Subcutaneous abdominal adipose tissue (tissue), 5 donors: ENCODE data around the gene FLYWCH1.
"Not testable (repeated sequence)": the region's sequence is repeated elsewhere in the genome, so short reads cannot be mapped to it uniquely, and the experiment has no call there.

ENCODE experiments used
- H3K27ac ChIP-seq: one replicate; pipeline ENCODE4 v1.7.0; 2013; ENCODE audit warnings: low read depth, mild to moderate bottlenecking, inconsistent platforms, low read length, moderate library complexity
- H3K27me3 ChIP-seq, 5 donors: one replicate each; pipeline ENCODE4 v1.7.0; 2013; ENCODE audit warnings: low read length in 5 of 5, inconsistent platforms in 1 of 5; ENCODE audit not compliant: control insufficient read depth in 5 of 5, insufficient read depth in 4 of 5
- H3K36me3 ChIP-seq, 5 donors: one replicate each; pipeline ENCODE4 v1.7.0; 2013; ENCODE audit warnings: low read length in 5 of 5; ENCODE audit not compliant: control insufficient read depth in 5 of 5, insufficient read depth in 5 of 5
- H3K4me1 ChIP-seq, 5 donors: one replicate each; pipeline ENCODE4 v1.7.0; 2013; ENCODE audit warnings: low read length in 5 of 5, mild to moderate bottlenecking in 3 of 5, moderate library complexity in 1 of 5; ENCODE audit not compliant: control insufficient read depth in 5 of 5, insufficient read depth in 5 of 5
- H3K4me3 ChIP-seq, 5 donors: one replicate each; pipeline ENCODE4 v1.7.0; 2013; ENCODE audit warnings: low read length in 5 of 5, low read depth in 1 of 5
- H3K9ac ChIP-seq, 5 donors: one replicate each; pipeline ENCODE4 v1.7.0; 2013; ENCODE audit warnings: low read length in 5 of 5, mild to moderate bottlenecking in 4 of 5, moderate library complexity in 3 of 5
- H3K9me3 ChIP-seq, 5 donors: one replicate each; pipeline ENCODE4 v1.7.0; 2013; ENCODE audit warnings: low read length in 5 of 5; ENCODE audit not compliant: control insufficient read depth in 5 of 5
- donor health status: healthy.
- donor health status: healthy.
- donor health status: healthy.
- donor health status: healthy.
- donor health status: healthy.

Gene FLYWCH1

DNA sequence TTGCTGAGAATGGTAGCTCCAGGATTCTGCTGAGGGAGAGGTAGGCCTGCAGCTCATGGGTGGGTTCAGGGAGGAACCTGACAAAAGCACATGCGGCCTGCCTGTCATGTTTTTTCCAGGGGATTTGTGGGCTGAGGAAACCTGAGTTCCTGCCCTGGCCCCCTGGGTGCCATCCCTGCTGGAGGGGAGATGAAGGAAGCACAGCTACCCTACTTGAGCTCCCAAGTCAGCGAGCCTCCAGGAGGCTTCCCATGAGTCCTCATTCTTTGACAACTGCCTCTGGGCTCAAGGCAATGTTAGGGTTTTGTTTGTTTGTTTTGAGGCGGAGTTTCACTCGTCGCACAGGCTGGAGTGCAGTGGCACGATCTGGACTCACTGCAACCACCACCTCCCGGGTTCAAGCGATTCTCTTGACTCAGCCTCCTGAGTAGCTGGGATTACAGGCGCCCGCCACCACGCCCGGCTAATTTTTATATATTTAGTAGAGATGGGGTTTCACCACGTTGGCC is 12.1 kb upstream of the FLYWCH1 start:
- Histone ChIP-seq H3K27me3 (no peaks in the 10 kb centered on the region), H3K4me3 (no peak overlapping the region), H3K4me1 (peaks cover 3 to 8% (median 8%) of the 10 kb centered on the region in 5 donors), H3K9ac (no peak overlapping the region), H3K27ac (no peak overlapping the region), H3K36me3 (peaks cover 0 to 50% (median 28%) of the 10 kb centered on the region in 5 donors), H3K9me3 (no peaks in the 10 kb centered on the region)

DNA sequence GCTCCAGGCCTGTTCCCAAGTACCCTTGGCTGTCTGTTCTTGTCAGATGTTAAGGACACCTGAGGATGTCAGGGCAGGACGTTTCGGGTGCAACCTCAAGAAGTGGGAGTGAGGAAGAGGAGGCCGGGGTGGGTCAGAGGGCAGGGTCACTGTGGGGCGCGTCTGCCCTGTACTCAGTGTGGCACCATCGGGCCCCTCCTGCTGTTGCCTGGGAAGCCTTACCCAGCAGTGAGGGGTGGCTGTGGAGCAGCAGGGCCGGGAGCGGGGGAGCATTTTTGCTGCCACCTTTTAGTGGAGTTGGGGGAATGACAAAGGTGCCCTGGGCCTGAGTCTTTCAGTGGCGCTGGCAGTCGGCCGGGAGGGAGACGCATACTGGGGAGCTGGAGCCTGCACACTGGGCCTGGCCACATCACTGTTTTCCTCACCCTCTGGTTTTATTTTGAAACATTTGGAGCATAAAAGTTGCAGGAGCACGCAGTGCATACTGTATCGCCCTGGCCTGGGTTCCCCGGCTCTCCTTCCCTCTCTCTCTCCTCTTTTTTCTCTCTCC is 11.1 kb upstream of the FLYWCH1 start:
- peaks cover 3 to 15% (median 14%) of the 10 kb centered on the region in 5 donors for H3K4me1 ChIP-seq
- no peak overlapping the region for H3K9ac ChIP-seq
- H3K27me3 ChIP-seq: no peaks in the 10 kb centered on the region
- H3K27ac ChIP-seq: no peak overlapping the region
- peaks cover 0 to 48% (median 26%) of the 10 kb centered on the region in 5 donors for H3K36me3 ChIP-seq
- no peak overlapping the region for H3K4me3 ChIP-seq
- H3K9me3 ChIP-seq: no peaks in the 10 kb centered on the region

DNA sequence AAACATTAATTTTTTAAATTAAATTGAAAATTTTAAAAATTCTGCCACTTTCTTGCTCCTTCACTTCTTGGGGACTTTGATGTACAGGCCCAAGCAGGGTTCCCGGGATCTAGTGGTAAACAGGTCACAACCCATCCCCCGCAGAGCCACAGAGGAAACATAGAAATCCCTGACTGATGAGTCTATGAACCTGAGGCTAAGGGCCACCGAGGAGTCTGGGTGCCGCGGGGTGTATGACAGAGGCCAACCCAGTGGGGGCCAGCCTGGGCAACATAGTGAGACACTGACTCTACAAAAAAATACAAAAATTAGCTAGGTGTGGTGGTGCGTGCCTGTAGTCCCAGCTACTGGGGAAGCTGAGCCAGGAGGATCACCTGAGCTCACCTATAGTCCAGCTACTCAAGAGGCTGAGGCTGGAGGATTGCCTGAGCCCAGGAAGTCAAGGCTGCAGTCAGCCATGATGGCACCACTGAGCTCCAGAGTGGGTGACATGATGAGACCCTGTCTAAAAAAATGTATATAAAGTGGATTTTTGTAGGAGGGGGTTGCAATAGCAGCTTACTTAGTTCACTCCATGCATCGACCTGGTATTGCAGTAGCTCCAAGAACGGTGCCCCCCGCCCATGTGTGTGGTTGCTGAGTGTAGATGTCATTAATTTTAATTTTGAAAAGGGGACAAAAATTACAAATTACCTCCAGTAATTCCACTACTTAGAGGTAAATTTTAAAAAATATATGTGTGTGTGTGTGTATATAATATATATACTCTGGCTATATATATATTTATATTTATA is 9.2 kb upstream of the FLYWCH1 start:
- Histone ChIP-seq H3K27me3 (no peaks in the 10 kb centered on the region), H3K9me3 (no peaks in the 10 kb centered on the region), H3K27ac (no peak overlapping the region), H3K36me3 (peaks cover 0 to 28% (median 15%) of the 10 kb centered on the region in 5 donors), H3K4me3 (no peak overlapping the region), H3K9ac (no peak overlapping the region), H3K4me1 (peaks cover 3 to 20% (median 18%) of the 10 kb centered on the region in 5 donors)

DNA sequence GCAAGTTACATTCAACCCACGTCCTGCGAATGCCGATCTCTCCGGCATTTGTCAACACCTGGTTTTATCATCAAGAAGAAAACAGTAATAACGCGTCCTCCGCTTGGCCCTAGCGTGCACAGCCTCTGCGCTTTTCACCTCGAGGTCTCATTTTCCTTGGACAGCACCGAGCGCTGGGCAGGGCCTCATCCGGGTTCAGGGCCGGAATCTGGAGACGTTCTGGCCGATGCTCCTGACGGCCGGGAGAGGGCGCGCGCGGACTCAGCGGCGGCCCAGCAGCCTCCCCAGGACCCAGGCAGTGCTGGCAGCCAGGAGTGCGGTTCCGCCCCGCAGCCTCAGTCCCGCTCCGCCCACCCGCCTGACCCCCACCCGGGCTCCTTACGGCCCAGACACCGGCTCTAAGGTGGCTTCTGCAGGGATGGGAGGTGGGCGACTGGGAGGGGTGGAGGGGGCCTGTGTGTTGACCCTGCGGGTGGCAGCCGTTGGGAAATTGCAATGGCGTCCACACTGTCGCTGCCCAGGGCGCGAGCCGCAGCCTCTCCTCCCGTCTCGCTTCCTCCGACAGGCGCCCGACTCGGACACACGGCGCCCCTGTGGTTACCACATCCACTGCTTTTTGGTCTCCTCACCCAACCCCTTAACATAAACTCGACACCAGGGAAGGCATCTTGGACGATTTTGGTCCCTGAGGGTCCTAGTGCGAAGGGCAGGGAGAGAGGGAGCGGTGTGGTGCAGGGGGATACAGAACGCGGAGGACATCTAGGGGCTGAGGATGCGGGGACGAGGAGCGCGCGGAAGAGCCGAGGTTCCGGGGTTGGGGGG is 7.4 kb upstream of the FLYWCH1 start:
- no peaks in the 10 kb centered on the region for H3K9me3 ChIP-seq
- peaks cover 0 to 13% (median 4%) of the 10 kb centered on the region in 5 donors for H3K36me3 ChIP-seq
- no peaks in the 10 kb centered on the region for H3K27me3 ChIP-seq
- peak overlapping the region; percentile 70 to 88 (median 82) for H3K4me3 ChIP-seq
- peak overlapping the region in 4 of 5 donors; percentile 33 to 81 (median 67) for H3K9ac ChIP-seq
- peak overlapping the region; percentile 62 for H3K27ac ChIP-seq
- H3K4me1 ChIP-seq: peaks cover 3 to 20% (median 18%) of the 10 kb centered on the region in 5 donors

DNA sequence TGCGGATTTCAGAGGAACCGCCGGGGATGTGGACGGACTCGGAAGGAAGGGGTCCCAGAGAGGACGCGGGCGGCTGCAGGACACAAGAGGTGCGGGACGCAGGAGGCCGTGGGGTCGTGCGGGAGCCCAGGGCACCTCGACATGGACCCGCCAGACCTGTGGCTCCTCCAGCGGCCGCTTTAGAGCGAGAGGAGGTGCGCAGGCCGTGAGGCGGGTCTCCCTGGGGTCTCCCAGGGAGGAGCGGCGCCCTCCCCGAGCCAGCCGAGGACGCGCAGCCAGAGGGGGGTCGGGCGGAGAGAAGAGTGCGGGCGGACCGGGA is 6.8 kb upstream of the FLYWCH1 start:
- Histone ChIP-seq H3K4me3 (peak overlapping the region in 4 of 5 donors; percentile 78 to 88 (median 83)), H3K36me3 (peaks cover 0 to 9% (median 0%) of the 10 kb centered on the region in 5 donors), H3K27me3 (no peaks in the 10 kb centered on the region), H3K9ac (peak overlapping the region in 4 of 5 donors; percentile 33 to 81 (median 56)), H3K9me3 (no peaks in the 10 kb centered on the region), H3K4me1 (peaks cover 3 to 20% (median 18%) of the 10 kb centered on the region in 5 donors), H3K27ac (peak overlapping the region; percentile 62)

DNA sequence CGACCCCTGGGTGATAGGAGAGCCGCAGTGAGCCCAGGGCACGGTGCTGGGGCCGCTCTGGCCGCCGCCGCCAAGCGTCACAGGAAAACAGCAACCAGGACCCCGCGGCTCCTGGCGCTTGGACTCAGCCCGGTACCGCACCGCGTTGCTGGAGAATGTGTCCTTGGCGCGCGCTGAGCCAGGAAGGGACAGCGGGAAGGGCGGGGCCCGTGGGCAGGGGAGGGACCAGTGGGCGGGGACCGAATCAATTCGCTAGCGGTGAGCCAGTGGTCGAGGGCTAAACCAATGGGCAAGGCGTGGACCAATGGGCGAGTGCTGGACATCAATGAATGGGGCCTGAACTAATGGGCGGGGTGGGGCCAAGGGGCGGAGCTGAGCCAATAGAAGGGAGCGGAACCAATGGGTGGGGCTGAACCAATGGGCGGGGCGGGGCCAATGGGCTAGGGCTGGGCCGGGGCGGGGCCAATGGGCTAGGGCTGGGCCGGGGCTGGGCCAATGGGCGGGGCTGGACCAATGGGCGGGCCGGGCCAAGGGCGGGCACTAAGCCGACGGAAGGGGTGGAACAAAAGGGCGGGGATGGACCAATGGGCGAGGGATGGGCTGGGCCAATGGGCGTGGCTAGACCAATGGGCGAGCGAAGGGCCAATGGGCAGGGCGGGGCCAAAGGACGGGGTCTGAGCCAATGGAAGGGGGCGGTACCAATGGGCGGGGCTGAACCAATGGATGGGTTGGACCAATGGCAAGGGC is 6.3 kb upstream of the FLYWCH1 start:
- H3K9me3 ChIP-seq: no peaks in the 10 kb centered on the region
- H3K9ac ChIP-seq: peak overlapping the region in 4 of 5 donors; percentile 33 to 81 (median 56)
- peaks cover 0 to 7% (median 0%) of the 10 kb centered on the region in 5 donors for H3K36me3 ChIP-seq
- H3K27ac ChIP-seq: peak overlapping the region; percentile 62
- peak overlapping the region in 4 of 5 donors; percentile 78 to 88 (median 83) for H3K4me3 ChIP-seq
- H3K27me3 ChIP-seq: no peaks in the 10 kb centered on the region
- peaks cover 3 to 20% (median 18%) of the 10 kb centered on the region in 5 donors for H3K4me1 ChIP-seq

DNA sequence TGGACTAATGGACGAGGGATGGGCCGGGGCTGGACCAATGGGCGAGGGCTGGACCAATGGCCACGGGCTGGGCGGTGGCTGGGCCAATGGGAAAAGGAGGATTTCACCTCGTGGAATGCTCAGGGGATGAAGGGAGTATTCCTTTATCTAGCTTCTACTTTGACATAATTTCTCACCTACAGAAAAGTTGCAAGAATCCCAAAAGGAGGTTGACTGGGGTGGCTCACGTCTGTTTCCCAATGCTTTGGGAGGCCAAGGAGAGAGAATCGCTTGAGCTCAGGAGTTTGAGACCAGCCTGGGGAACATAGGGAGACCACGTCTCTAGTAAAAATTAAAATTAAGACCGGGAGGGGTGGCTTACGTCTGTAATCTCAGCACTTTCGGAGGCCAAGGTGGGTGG is 5.7 kb upstream of the FLYWCH1 start:
- Histone ChIP-seq H3K27me3 (no peaks in the 10 kb centered on the region), H3K4me3 (peak overlapping the region in 1 of 5 donors; percentile 3), H3K4me1 (peaks cover 3 to 20% (median 19%) of the 10 kb centered on the region in 5 donors), H3K9me3 (no peaks in the 10 kb centered on the region), H3K36me3 (peaks cover 0 to 2% (median 0%) of the 10 kb centered on the region in 5 donors), H3K27ac (no peak overlapping the region), H3K9ac (no peak overlapping the region)

DNA sequence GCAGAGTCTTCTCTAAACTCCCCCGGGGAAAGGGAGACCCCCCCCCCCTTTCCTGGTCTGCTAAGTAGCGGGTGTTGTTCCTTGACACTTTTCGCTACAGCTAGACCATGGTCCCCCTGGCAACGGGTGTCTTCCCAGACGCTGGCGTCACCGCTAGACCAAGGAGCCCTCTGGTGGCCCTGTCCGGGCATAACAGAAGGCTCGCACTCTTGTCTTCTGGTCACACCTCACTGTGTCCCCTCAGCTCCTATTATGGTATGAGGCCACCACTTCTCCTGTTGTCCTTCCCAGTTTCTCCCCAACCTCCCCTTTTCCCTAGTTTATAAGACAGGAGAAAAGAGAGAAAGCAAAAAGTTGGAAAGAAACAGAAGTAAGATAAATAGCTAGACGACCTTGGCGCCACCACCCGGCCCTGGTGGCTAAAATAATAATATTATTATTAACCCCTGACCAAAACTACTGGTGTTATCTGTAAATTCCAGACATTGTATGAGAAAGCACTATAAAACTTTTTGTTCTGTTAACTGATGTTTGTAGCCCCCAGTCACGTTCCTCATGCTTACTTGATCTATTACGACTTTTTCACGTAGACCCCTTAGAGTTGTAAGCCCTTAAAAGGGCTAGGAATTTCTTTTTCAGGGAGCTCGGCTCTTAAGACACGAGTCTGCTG is 4.5 kb upstream of the FLYWCH1 start:
- not testable (repeated sequence) for H3K9ac ChIP-seq, H3K9me3 ChIP-seq, H3K36me3 ChIP-seq, H3K4me3 ChIP-seq, H3K27ac ChIP-seq, H3K27me3 ChIP-seq
- peaks cover 3 to 26% (median 22%) of the 10 kb centered on the region in 5 donors for H3K4me1 ChIP-seq

DNA sequence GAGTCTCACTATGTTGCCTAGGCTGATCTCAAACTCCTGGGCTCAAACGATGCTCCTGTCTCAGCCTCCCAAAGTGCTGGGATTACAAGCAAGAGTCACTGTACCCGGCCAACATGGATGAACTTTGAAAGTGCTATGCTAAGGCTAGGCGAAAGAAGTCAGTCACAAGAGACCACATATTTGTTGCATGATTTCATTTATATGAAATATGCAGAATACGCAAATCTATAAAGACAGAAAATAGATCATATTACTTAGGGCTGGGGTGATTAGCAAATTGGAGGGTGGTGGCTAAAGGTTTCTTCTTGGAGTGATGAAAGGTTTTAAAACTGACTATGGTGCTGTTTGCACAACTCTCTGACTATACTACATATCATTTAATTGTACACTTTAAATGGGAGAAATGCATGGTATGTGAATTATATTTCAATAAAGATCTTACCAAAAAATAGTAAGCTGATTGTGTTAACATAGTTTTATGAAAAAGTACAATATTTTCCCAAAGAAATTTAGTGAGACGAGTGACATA is 1.2 kb upstream of the FLYWCH1 start:
- no peak overlapping the region for H3K9ac ChIP-seq
- no peaks in the 10 kb centered on the region for H3K9me3 ChIP-seq
- H3K27me3 ChIP-seq: no peaks in the 10 kb centered on the region
- no peak overlapping the region for H3K4me3 ChIP-seq
- H3K4me1 ChIP-seq: peaks cover 0 to 26% (median 19%) of the 10 kb centered on the region in 5 donors
- peaks cover 0 to 13% (median 9%) of the 10 kb centered on the region in 5 donors for H3K36me3 ChIP-seq
- H3K27ac ChIP-seq: no peak overlapping the region
